Ishikawa (cell line): ENCODE measurements around the gene GPC6.

Source experiments
- CREB1 ChIP-seq: IDR thresholded peaks from 2 replicates; pipeline ENCODE4 v1.6.1; 2012; ENCODE audit warnings: low read depth
- EGR1 ChIP-seq: IDR thresholded peaks from 2 replicates; pipeline ENCODE4 v1.6.1; 2012
- EP300 ChIP-seq: IDR thresholded peaks from 2 replicates; pipeline ENCODE4 v1.6.1; 2012; ENCODE audit warnings: borderline replicate concordance
- MAX ChIP-seq: IDR thresholded peaks from 2 replicates; pipeline ENCODE4 v1.6.1; 2012
- RAD21 ChIP-seq: IDR thresholded peaks from 2 replicates; pipeline ENCODE4 v1.6.1; 2012; ENCODE audit warnings: low read depth
- REST ChIP-seq: IDR thresholded peaks from 2 replicates; pipeline ENCODE4 v1.6.1; 2012; ENCODE audit warnings: low read depth, mild to moderate bottlenecking
- TAF1 ChIP-seq: IDR thresholded peaks from 2 replicates; pipeline ENCODE4 v1.6.1; 2012; ENCODE audit warnings: low read depth, mild to moderate bottlenecking
- TCF12 ChIP-seq: IDR thresholded peaks from 2 replicates; pipeline ENCODE4 v1.6.1; 2012; ENCODE audit warnings: low read depth
- YY1 ChIP-seq: IDR thresholded peaks from 2 replicates; pipeline ENCODE4 v1.6.1; 2012; ENCODE audit warnings: low read depth

- no peak for TF ChIP-seq TCF12
- no peak for TF ChIP-seq MAX
- no peak for TF ChIP-seq EGR1
- TF ChIP-seq EP300, result no peak
- TF ChIP-seq REST, result no peak
- TF ChIP-seq YY1, result no peak
- TF ChIP-seq CREB1, result no peak
- TF ChIP-seq TAF1, result no peak
- no peak for TF ChIP-seq RAD21
These were observed 989.9 kb downstream of the GPC6 start for GRCh38 chr13:94216476-94216875.
